Activated T-helper 17 cell treated with anti-CD3 and anti-CD28 coated beads, Interleukin-2, amount 50 U/mL, for 72 hours (primary cell): ENCODE data around the gene SACM1L. TPM values are rescaled to one million over a fixed set of nuclear protein-coding genes. Genes with fewer than 3 reads are reported as not detected.
"Not testable (repeated sequence)": the region's sequence is repeated elsewhere in the genome, so short reads cannot be mapped to it uniquely, and the experiment has no call there.

ENCODE experiments used
- ATAC-seq: fragments of 150-1000 bp; cut with Tn5 transposase; replicated peaks from 2 replicates; pipeline ENCODE4 v1.10.0; 2021; ENCODE audit warnings: mild to moderate bottlenecking, moderate library complexity
- H3K27ac Mint-ChIP-seq: one replicate; pipeline ENCODE4 v1.8.0; 2022; ENCODE audit warnings: mixed read lengths
- H3K27me3 Mint-ChIP-seq: one replicate; pipeline ENCODE4 v1.8.0; 2022; ENCODE audit warnings: mixed read lengths
- H3K36me3 Mint-ChIP-seq: one replicate; pipeline ENCODE4 v1.8.0; 2022; ENCODE audit warnings: low read depth, mild to moderate bottlenecking, mixed read lengths
- H3K4me1 Mint-ChIP-seq: one replicate; pipeline ENCODE4 v1.8.0; 2022; ENCODE audit warnings: mixed read lengths
- H3K4me3 Mint-ChIP-seq: one replicate; pipeline ENCODE4 v1.8.0; 2022; ENCODE audit warnings: mild to moderate bottlenecking, mixed read lengths
- H3K9me3 Mint-ChIP-seq: one replicate; pipeline ENCODE4 v1.8.0; 2022; ENCODE audit warnings: mixed read lengths
- total RNA-seq, 2 donors: library from RNA; stranded (reverse); gene quantifications; one replicate each; pipeline ENCODE4 v1.2.3, GENCODE V29; 2022

Gene SACM1L
- total RNA-seq, 2 donors from 2014 or later, result 49.2 to 57.4 TPM

GRCh38 chr3:45679805-45680204, 9.4 kb upstream of the SACM1L start:
- H3K27me3 Mint-ChIP-seq, result no peaks in the 10 kb centered on the region
- H3K27ac Mint-ChIP-seq, result no peak overlapping the region
- H3K9me3 Mint-ChIP-seq, result no peaks in the 10 kb centered on the region
- peaks cover 30% of the 10 kb centered on the region for H3K36me3 Mint-ChIP-seq
- H3K4me3 Mint-ChIP-seq, result no peak overlapping the region
- peaks cover 12% of the 10 kb centered on the region for H3K4me1 Mint-ChIP-seq
- no peak for ATAC-seq

GRCh38 chr3:45681221-45681620, 8.0 kb upstream of the SACM1L start:
- Mint-ChIP-seq H3K4me1 (peaks cover 16% of the 10 kb centered on the region), H3K27ac (no peak overlapping the region), H3K4me3 (no peak overlapping the region), H3K36me3 (peaks cover 29% of the 10 kb centered on the region), H3K9me3 (no peaks in the 10 kb centered on the region), H3K27me3 (no peaks in the 10 kb centered on the region)
- no peak for ATAC-seq

GRCh38 chr3:45681846-45682245, 7.3 kb upstream of the SACM1L start:
- H3K36me3 Mint-ChIP-seq, result peaks cover 23% of the 10 kb centered on the region
- no peaks in the 10 kb centered on the region for H3K9me3 Mint-ChIP-seq
- no peaks in the 10 kb centered on the region for H3K27me3 Mint-ChIP-seq
- H3K4me3 Mint-ChIP-seq, result no peak overlapping the region
- peaks cover 9% of the 10 kb centered on the region for H3K4me1 Mint-ChIP-seq
- no peak overlapping the region for H3K27ac Mint-ChIP-seq
- no peak for ATAC-seq

GRCh38 chr3:45682311-45682710, 6.9 kb upstream of the SACM1L start:
- no peak for ATAC-seq
- peaks cover 19% of the 10 kb centered on the region for H3K36me3 Mint-ChIP-seq
- peaks cover 9% of the 10 kb centered on the region for H3K4me1 Mint-ChIP-seq
- H3K9me3 Mint-ChIP-seq, result no peaks in the 10 kb centered on the region
- no peak overlapping the region for H3K4me3 Mint-ChIP-seq
- H3K27ac Mint-ChIP-seq, result no peak overlapping the region
- H3K27me3 Mint-ChIP-seq, result no peaks in the 10 kb centered on the region

- no peak overlapping the region for H3K4me3 Mint-ChIP-seq
- no peaks in the 10 kb centered on the region for H3K9me3 Mint-ChIP-seq
- no peak overlapping the region for H3K27ac Mint-ChIP-seq
- peaks cover 9% of the 10 kb centered on the region for H3K4me1 Mint-ChIP-seq
- no peak for ATAC-seq
- peaks cover 14% of the 10 kb centered on the region for H3K36me3 Mint-ChIP-seq
- no peaks in the 10 kb centered on the region for H3K27me3 Mint-ChIP-seq
Measured at GRCh38 chr3:45682786-45683185, 6.4 kb upstream of the SACM1L start.

GRCh38 chr3:45683417-45684326, 5.5 kb upstream of the SACM1L start:
- H3K9me3 Mint-ChIP-seq, result no peaks in the 10 kb centered on the region
- no peaks in the 10 kb centered on the region for H3K27me3 Mint-ChIP-seq
- ATAC-seq, result no peak
- peak overlapping the region; percentile 36 for H3K4me3 Mint-ChIP-seq
- H3K4me1 Mint-ChIP-seq, result peaks cover 12% of the 10 kb centered on the region
- peaks cover 12% of the 10 kb centered on the region for H3K36me3 Mint-ChIP-seq
- peak overlapping the region; percentile 29 for H3K27ac Mint-ChIP-seq

GRCh38 chr3:45684327-45684892, 4.8 kb upstream of the SACM1L start:
- Mint-ChIP-seq H3K9me3 (no peaks in the 10 kb centered on the region), H3K4me1 (peaks cover 18% of the 10 kb centered on the region), H3K27ac (peak overlapping the region; percentile 29), H3K36me3 (peaks cover 15% of the 10 kb centered on the region), H3K4me3 (peak overlapping the region; percentile 36), H3K27me3 (no peaks in the 10 kb centered on the region)
- ATAC-seq, result no peak

- H3K4me3 Mint-ChIP-seq, H3K27me3 Mint-ChIP-seq, H3K9me3 Mint-ChIP-seq, ATAC-seq, H3K27ac Mint-ChIP-seq: not testable (repeated sequence)
- Mint-ChIP-seq H3K36me3 (peaks cover 15% of the 10 kb centered on the region), H3K4me1 (peaks cover 22% of the 10 kb centered on the region)
Measured at GRCh38 chr3:45685722-45686121, 3.5 kb upstream of the SACM1L start.

- H3K27ac Mint-ChIP-seq, result no peak overlapping the region
- peaks cover 33% of the 10 kb centered on the region for H3K4me1 Mint-ChIP-seq
- H3K9me3 Mint-ChIP-seq, result no peaks in the 10 kb centered on the region
- peaks cover 26% of the 10 kb centered on the region for H3K36me3 Mint-ChIP-seq
- no peaks in the 10 kb centered on the region for H3K27me3 Mint-ChIP-seq
- H3K4me3 Mint-ChIP-seq, result peak overlapping the region; percentile 22
- no peak for ATAC-seq
Measured at GRCh38 chr3:45686850-45687249, 2.3 kb upstream of the SACM1L start.

GRCh38 chr3:45687828-45688193, 1.4 kb upstream of the SACM1L start:
- Mint-ChIP-seq H3K36me3 (peaks cover 36% of the 10 kb centered on the region), H3K9me3 (no peaks in the 10 kb centered on the region), H3K4me1 (peaks cover 42% of the 10 kb centered on the region), H3K27ac (no peak overlapping the region), H3K4me3 (peak overlapping the region; percentile 85), H3K27me3 (no peaks in the 10 kb centered on the region)
- no peak for ATAC-seq

- H3K4me1 Mint-ChIP-seq, result peaks cover 44% of the 10 kb centered on the region
- H3K4me3 Mint-ChIP-seq, result peak overlapping the region; percentile 85
- H3K27ac Mint-ChIP-seq, result peak overlapping the region; percentile 99
- H3K27me3 Mint-ChIP-seq, result no peaks in the 10 kb centered on the region
- H3K9me3 Mint-ChIP-seq, result no peaks in the 10 kb centered on the region
- peaks cover 39% of the 10 kb centered on the region for H3K36me3 Mint-ChIP-seq
- ATAC-seq, result no peak
Measured at GRCh38 chr3:45688194-45688881, 858 bp upstream of the SACM1L start.

GRCh38 chr3:45689787-45690145, 570 bp downstream of the SACM1L start:
- Mint-ChIP-seq H3K36me3 (peaks cover 53% of the 10 kb centered on the region), H3K27me3 (no peaks in the 10 kb centered on the region), H3K9me3 (no peaks in the 10 kb centered on the region), H3K4me1 (peaks cover 53% of the 10 kb centered on the region), H3K27ac (peak overlapping the region; percentile 99), H3K4me3 (peak overlapping the region; percentile 85)
- ATAC-seq, result no peak

- Mint-ChIP-seq H3K9me3 (no peaks in the 10 kb centered on the region), H3K36me3 (peaks cover 60% of the 10 kb centered on the region), H3K27ac (peak overlapping the region; percentile 99), H3K27me3 (no peaks in the 10 kb centered on the region), H3K4me1 (peaks cover 57% of the 10 kb centered on the region), H3K4me3 (peak overlapping the region; percentile 85)
- no peak for ATAC-seq
Measured at GRCh38 chr3:45690336-45691035, 1.3 kb downstream of the SACM1L start.

- no peak for ATAC-seq
- H3K27ac Mint-ChIP-seq, result peak overlapping the region; percentile 99
- H3K4me3 Mint-ChIP-seq, result peak overlapping the region; percentile 85
- peaks cover 74% of the 10 kb centered on the region for H3K36me3 Mint-ChIP-seq
- no peaks in the 10 kb centered on the region for H3K27me3 Mint-ChIP-seq
- no peaks in the 10 kb centered on the region for H3K9me3 Mint-ChIP-seq
- peaks cover 62% of the 10 kb centered on the region for H3K4me1 Mint-ChIP-seq
Measured at GRCh38 chr3:45691842-45692241, 2.6 kb downstream of the SACM1L start.
